Anterior cingulate cortex (tissue), 58 donors: Measurements from ENCODE around the gene ASL.
"Not testable (repeated sequence)": the region's sequence is repeated elsewhere in the genome, so short reads cannot be mapped to it uniquely, and the experiment has no call there.

Experiments used
- DNase-seq, 58 donors: peaks; one replicate each; lab custom pipeline; 2025; lab: John Stamatoyannopoulos, UW

ASL gene

GRCh38 chr7:66116680-66117420 lies 41.2 kb downstream of the ASL start:
- DNase-seq, result not testable (repeated sequence)

GRCh38 chr7:66118603-66119002 lies 43.0 kb downstream of the ASL start:
- no peak for DNase-seq

GRCh38 chr7:66119245-66119850 lies 43.7 kb downstream of the ASL start:
- DNase-seq, result peak in 1 of 58 donors; percentile 2

GRCh38 chr7:66123175-66123528 lies 47.5 kb downstream of the ASL start:
- DNase-seq, result no peak

- not testable (repeated sequence) for DNase-seq
Measured at GRCh38 chr7:66124569-66124861, 48.9 kb downstream of the ASL start.

GRCh38 chr7:66125052-66125694 lies 49.6 kb downstream of the ASL start:
- no peak for DNase-seq

GRCh38 chr7:66125781-66126352 lies 50.2 kb downstream of the ASL start:
- DNase-seq, result not testable (repeated sequence)

- not testable (repeated sequence) for DNase-seq
Measured at GRCh38 chr7:66127172-66127571, 51.6 kb downstream of the ASL start.

GRCh38 chr7:66138994-66139752 lies 63.6 kb downstream of the ASL start:
- no peak for DNase-seq

GRCh38 chr7:66140924-66141323 lies 65.3 kb downstream of the ASL start:
- DNase-seq, result peak in 48 of 58 donors; percentile 3 to 77 (median 30)

- no peak for DNase-seq
Measured at GRCh38 chr7:66142334-66142733, 66.7 kb downstream of the ASL start.

- DNase-seq, result no peak
Measured at GRCh38 chr7:66142996-66143395, 67.4 kb downstream of the ASL start.
